22Rv1 (cell line): ENCODE measurements around the gene ITPRIP.

Experiments
- H3K27ac ChIP-seq: fragments of 450-650 bp; 2 replicates; pipeline ENCODE4 v1.5.1; 2017
- CTCF ChIP-seq: fragments of 450-650 bp; IDR thresholded peaks from 2 replicates; pipeline ENCODE4 v1.5.1; 2017; ENCODE audit warnings: mild to moderate bottlenecking
- ZFX ChIP-seq: fragments of 450-650 bp; IDR thresholded peaks from 2 replicates; pipeline ENCODE4 v1.6.1; 2017; ENCODE audit warnings: antibody characterized with exemption, borderline replicate concordance

ITPRIP gene

GRCh38 chr10:104333728-104334373, 4.4 kb downstream of the ITPRIP start:
- no peak for TF ChIP-seq ZFX
- no peak for TF ChIP-seq CTCF
- H3K27ac ChIP-seq: no peak overlapping the region

GRCh38 chr10:104333032-104333727, 5.1 kb downstream of the ITPRIP start:
- H3K27ac ChIP-seq: no peak overlapping the region
- TF ChIP-seq CTCF: no peak
- no peak for TF ChIP-seq ZFX

GRCh38 chr10:104332243-104333031, 5.8 kb downstream of the ITPRIP start:
- TF ChIP-seq CTCF: no peak
- no peak for TF ChIP-seq ZFX
- no peak overlapping the region for H3K27ac ChIP-seq

GRCh38 chr10:104331208-104331838, 6.9 kb downstream of the ITPRIP start:
- TF ChIP-seq CTCF (no peak), ZFX (no peak)
- no peak overlapping the region for H3K27ac ChIP-seq

- no peak overlapping the region for H3K27ac ChIP-seq
- TF ChIP-seq CTCF (no peak), ZFX (no peak)
These were observed 7.8 kb downstream of the ITPRIP start for GRCh38 chr10:104330168-104331110.

- no peak overlapping the region for H3K27ac ChIP-seq
These were observed 8.5 kb downstream of the ITPRIP start for GRCh38 chr10:104329735-104330134.

More at GRCh38 chr10:104329735-104330134, 8.5 kb downstream of the ITPRIP start:
- TF ChIP-seq CTCF (no peak), ZFX (no peak)
